Stimulated activated CD8-positive, alpha-beta memory T cell treated with anti-CD3 and anti-CD28 coated beads, Interleukin-7, amount 100 ng/mL, for 48 hours (primary cell): Measurements from ENCODE around the gene AKAP6.
"Not testable (repeated sequence)": the region's sequence is repeated elsewhere in the genome, so short reads cannot be mapped to it uniquely, and the experiment has no call there.

Source experiments
- DNase-seq, 2 donors: peaks; one replicate each; pipeline ENCODE4 v3.0.0-alpha.2; 2020; ENCODE audit warnings: low read depth in 1 of 2; ENCODE audit errors: extremely low read depth in 1 of 2

Gene AKAP6

GRCh38 chr14:32786886-32787285 lies 457.8 kb downstream of the AKAP6 start:
- no peak for DNase-seq

- not testable (repeated sequence) for DNase-seq
These were observed 463.9 kb downstream of the AKAP6 start for GRCh38 chr14:32793033-32793432.

DNA sequence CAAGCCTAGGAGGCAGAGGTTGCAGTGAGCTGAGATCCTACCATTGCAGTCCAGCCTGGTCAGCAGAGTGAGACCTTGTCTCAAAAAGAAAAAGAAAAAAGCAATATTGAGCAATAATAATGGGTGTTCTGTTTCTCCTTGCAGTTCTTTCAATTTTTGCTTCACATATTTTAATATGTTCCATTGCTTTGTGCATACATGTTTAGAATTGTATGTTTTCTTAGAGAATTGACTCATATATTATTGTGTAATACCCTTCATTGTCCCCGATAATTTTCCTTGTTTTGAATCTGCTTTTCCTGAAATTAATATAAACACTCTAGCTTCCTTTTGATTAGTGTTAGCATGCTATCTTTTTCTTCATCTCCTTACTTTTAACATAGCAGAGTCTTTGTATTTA lies 471.2 kb downstream of the AKAP6 start:
- no peak for DNase-seq

DNA sequence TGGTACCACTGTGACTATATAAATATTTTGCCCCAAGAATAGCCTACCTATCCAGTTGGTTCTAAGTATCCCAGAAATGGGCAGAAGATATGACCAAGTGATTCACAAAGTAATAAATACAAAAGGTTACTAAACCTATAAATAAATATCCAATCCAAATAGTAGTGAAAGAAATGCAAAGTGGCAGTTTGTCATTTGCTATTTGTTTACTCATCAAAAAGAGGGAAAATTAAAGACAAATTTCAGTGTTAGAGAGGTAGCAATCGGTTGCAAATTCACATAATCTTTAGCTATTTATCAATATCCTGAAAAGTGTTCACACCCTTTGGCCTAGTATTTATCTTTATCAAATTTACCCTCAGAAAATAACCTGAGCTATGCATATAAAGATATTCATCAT lies 473.2 kb downstream of the AKAP6 start:
- no peak for DNase-seq

DNA sequence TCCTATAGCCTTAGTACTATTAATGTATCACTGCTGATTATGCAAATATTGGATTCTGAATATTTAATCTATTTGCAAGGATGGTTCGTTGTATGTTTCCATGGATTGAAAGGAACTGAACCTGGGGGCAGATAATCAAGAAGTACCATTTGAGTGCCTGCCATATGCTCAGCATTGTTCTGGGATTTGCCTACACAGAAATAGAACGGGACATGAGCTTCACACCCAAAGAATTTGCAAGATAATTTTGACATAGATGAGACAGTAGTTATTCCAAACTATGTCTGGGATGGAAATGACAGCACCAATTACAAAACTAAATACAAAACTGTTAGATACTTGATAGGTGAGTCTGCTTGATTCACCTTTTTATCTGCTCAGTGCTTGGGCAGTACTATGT lies 476.9 kb downstream of the AKAP6 start:
- DNase-seq, result no peak

DNA sequence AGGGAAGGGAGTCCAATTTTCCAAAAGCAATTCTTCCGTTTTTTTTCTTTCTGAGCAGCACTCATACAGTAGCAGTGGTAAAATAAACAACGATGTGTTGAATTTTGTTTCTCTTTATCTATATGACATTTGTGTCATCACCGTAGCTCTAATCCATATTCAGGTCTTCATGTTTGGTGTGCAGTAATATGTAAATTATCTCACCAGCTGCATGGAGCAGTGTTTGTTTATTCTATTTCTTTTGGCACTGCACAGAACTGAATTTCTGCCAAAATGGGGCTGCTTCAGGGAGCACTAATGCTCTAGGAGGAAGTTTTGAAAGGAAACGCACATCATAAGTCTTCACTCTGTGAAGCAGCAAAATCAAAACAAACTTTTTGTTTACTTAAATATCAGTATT lies 479.5 kb downstream of the AKAP6 start:
- DNase-seq, result no peak

GRCh38 chr14:32809255-32809654 lies 480.2 kb downstream of the AKAP6 start:
- DNase-seq, result no peak

- no peak for DNase-seq
These were observed 484.3 kb downstream of the AKAP6 start for GRCh38 chr14:32813401-32813800.

- DNase-seq, result no peak
These were observed 485.6 kb downstream of the AKAP6 start for GRCh38 chr14:32814721-32815120.

GRCh38 chr14:32816588-32816987 lies 487.5 kb downstream of the AKAP6 start:
- DNase-seq, result no peak

DNA sequence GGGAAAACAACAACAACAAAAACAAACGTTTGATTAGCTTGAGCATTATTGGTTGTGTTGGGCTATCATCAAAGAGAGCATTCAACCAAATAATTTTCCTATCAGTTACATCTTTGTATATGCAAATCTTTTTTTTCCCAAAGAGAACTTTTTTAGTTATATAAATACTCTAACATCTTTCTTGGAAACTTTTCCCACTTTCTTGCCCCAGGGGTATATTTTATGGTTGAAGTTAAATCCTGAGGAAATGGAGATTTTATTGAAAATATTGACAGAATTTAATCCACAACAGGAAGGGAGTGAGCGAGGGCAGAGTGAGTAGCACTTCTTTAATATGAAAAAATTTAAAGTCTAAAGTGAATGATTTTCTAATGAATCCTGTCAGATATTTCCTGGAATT lies 488.7 kb downstream of the AKAP6 start:
- DNase-seq, result no peak

DNA sequence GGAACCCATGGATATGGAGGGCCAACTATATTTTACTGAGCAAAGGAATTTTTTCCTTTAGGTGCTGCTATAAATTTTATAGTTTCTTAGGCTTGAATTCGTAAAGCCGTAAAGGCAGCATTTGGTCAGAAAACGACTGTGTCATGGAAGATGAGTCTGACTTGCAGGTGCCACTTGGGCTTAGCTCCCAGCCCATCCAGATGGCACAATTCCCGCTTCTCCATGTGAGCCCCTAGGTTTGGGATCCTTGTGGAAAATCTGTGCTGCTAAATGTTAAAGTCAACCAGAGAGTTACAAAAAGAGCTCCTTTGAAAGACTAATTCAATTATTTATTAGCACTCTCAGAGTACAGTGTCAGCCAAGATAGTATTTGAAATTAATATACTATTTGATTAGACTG lies 489.5 kb downstream of the AKAP6 start:
- DNase-seq, result no peak

DNA sequence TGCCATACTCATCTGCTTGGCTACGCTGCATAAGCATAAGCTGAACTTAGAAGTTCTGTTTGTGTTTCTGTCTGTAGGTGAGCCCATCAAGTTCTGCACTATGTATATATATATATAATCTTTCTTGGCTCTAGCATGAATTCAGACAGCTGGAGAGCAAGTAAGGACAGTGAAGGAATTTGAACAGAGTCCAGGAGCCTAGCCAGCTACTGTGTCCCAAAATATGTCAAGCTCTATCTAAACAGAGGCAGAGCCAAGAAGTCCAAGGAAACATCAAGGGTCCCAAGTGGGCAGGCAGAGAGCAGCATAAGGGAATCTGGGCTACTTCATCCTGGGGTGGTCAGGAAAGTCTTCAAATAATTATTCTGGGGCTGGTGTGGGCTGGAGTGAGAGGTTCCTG lies 491.1 kb downstream of the AKAP6 start:
- DNase-seq, result no peak

DNA sequence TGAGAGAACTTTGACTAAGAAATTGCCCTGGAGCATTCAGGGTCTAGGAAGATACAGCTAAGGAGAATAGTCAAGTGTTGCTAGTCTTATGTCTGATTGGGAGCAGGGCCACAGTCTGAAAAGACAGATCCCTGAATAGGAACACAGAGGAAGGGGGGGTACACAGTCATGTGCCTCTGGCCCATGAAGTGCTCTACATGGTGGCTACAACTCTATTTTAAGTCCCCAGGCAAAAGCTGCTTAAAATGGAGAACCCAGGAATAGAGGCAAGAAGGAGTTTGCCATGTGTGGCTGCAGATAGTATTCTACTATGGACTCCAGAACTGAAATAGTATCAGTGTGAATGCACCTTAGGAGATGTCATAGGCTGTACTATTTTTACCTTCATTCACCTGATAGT lies 491.6 kb downstream of the AKAP6 start:
- no peak for DNase-seq

DNA sequence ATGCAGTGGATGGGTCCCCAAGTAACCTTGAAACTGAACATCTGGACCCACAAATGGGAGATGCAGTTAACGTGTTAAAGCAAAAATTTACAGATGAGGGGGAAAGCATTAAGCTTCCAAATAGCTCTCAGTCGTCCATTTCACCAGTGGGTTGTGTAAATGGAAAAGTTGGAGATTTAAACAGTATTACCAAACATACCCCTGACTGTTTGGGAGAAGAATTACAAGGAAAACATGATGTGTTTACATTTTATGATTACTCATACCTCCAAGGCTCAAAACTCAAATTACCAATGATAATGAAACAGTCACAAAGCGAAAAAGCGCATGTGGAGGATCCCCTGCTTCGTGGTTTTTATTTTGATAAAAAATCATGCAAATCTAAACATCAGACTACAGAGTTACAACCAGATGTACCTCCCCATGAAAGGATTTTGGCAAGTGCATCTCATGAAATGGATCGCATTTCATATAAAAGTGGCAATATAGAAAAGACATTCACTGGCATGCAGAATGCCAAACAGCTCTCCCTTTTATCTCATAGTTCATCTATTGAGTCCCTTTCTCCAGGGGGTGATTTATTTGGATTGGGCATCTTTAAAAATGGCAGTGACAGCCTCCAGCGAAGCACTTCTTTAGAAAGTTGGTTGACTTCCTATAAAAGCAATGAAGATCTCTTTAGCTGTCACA lies 493.0 kb downstream of the AKAP6 start:
- DNase-seq, result no peak

- DNase-seq, result no peak
These were observed 494.6 kb downstream of the AKAP6 start for GRCh38 chr14:32823706-32824105.

GRCh38 chr14:32824195-32824594 lies 495.1 kb downstream of the AKAP6 start:
- no peak for DNase-seq

DNA sequence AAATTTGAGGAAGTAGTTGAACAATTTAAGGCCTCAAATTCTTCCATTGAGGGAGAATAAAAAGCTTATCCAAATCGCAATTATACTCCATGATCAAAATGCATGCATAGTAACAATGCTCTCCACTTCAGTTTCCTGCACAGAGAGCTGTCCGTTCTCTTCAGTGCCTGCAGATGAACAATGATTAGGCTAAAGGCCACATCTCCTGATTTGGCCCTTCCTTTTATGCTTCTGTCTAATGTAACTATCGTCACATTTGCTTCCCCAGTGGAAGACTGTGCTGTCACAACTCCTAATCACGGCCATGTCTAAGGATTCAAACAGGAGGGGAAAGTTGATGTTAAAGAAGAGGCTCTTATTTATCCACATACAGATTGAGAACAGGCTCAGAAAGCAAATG lies 496.0 kb downstream of the AKAP6 start:
- DNase-seq, result no peak

DNA sequence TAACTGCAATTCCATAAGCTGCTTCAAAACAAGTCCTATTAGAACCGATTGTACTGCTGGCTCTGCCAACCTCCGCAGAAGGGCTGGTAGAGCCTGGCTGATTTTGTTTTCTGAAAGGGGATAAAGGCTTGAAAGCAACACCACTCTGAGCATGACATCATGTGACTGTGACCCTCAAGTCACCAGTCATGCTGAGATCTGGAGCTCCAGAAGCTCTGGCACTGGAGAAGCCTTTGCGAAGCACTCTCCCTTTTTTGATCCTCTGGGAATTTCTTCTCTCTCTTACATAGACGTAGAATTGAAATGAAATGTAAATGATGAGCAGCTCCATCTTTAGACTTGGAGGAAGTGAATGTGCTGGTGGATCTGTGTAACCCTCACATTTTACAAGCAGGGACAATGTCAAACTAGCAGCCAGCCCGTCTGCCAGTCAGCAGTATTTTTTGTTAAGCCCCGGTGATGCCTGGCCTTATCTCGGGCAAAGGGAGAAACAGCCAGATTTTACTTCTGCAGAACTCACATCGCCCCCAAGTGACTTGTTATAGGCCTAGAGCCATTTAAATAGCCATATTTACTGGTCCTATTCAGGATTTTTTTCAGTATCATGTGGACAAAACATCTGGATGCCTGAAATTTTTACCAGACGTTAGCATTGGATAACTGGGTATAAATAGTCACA lies 497.4 kb downstream of the AKAP6 start:
- DNase-seq, result no peak

GRCh38 chr14:32827514-32827913 lies 498.4 kb downstream of the AKAP6 start:
- no peak for DNase-seq

- DNase-seq, result no peak
These were observed 506.8 kb downstream of the AKAP6 start for GRCh38 chr14:32835924-32836323.

GRCh38 chr14:32841698-32842097 lies 512.6 kb downstream of the AKAP6 start:
- no peak for DNase-seq
